Central memory CD4-positive, alpha-beta T cell (primary cell): ENCODE measurements around the gene PIGK.

Experiments
- DNase-seq: peaks from one replicate; pipeline ENCODE4 v3.0.0; 2022

Gene PIGK

DNA sequence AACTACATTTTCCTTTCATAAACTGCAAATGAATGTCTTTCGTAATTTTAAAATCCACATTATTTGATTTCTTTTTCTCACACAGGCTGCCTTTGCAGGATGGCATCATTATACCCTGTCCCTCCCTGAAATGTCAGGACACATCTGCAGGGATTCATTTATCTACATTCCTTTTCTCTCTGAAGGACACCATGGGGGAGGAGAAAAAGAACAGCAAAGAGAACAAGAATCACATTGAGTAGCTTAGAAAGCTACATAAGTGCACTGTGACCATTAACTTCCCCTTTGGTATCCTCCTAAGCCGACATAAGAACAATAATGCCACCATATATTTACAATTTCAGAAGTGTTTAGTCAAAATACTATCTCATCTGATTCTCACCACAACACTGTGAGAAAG is 129.5 kb downstream of the PIGK start:
- no peak for DNase-seq

DNA sequence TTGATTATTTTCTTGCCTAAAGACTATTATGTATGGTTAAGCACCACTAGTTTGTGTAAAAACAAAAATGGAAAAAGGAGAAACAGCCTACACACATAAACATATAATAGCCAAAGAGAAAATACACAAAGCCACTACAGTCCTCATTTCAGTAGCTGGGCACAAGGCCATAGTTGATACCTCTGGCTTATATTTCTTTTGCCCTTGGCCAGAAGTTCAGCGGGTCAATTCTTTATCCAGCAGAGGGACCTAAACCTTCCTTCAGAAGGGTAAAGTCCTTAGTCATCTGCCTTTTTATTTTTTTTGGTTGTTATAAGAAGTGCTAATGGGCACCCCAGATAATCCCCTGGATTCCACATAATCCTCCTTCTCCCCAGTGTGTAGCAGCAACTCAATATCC is 134.1 kb downstream of the PIGK start:
- no peak for DNase-seq

DNA sequence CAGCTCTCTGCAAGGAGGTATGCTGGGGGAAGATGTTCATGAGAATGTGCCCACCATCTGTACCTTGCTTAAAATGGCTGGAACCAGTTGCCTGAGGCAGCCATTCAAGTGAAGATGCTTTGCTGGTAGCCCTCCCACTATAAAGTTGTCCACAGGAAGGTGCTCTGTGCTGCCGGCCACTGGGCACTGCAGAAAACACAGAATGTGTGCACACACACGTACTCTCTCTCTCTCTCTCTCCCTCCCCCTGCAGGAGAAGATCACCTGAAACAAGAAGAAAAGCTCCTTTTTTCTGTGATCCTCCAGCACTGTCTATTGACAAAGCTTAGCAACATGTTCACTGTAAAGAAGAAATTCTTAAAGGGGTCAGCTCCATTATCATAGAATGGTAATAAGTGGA is 134.8 kb downstream of the PIGK start:
- no peak for DNase-seq

DNA sequence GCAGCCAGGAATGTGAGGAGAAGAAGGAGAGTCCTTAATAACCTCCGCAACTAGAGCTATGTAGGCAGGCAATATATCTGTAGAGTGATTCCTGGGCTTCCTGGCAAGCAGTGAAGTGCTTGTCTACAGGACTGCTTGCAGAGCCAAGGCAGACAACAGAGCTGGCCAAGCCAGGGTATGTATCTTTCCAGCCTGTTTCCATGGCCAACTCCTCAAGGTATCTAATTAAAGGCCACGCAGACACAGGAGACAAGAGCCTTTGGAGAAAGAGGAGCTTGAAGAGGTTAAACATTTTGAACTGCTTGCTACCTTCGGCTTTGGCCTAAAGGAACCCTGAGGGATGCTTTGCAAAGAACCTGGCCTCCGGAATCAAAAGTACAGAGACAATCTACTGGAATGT is 137.4 kb downstream of the PIGK start:
- DNase-seq, result no peak

DNA sequence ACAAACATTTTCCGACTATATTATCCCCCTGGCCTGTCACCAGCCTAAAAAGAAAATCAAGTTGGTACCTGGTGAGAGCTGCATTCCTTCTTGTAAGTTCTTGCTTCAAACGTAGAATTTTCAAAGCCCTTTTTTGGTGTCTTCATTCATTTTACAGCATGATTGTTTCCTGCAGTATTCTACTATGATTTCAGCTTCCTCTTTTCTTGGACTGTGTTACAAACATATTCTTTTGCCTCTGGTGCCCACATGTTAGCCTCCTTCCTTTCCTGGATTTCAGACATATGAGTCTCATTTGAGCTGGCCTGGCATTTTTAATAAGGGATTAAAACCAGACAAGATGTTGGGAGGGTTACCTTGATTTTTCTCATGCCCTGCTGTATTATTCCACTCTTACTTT is 142.5 kb downstream of the PIGK start:
- DNase-seq, result no peak

DNA sequence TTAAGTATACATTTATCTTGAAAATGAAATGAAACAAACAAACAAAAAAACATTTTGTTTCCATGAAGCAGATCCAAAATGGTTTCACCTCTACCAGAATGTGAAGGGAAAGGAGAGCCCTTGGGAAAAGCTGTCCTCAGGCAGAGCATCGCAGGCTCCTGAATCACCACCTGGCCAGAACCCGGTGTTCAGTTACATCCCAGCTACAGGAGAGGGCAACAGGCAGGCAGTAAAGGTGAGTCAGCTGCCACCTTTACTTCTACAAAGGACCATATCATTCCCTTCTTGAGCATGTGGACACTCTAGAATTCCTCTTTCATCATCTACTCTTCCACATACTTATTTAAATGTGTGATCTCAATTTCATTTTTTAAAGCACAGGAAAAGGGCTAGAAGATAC is 151.2 kb downstream of the PIGK start:
- DNase-seq, result no peak

DNA sequence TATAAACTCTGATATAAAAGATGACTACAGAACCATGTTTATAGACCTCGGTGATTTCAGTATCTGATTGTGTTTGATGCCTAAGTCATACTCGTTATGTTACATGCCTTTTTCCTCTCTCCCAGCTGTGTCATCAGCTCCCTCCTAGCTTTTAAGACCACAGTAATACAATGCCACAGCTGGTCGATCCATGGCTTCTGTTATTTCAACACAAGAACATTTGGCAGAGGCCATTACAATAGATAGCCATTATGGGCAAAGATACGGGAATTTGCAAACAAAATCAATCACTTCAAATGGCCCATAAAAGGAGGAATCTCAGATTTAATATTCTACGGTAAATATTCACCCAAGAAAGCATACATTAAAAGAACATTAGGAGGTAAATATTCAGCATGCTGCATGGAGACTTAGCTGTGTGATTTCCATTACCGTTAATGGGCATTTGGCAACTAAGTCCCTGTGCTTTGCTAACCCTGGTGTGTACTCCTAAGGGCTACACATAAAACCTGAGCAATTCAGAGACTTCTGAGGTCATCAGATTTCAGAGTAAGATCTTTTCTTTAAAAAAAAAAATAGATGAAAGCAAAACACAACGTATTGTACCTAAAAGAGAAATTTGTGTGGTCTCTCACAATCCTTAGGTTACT is 153.4 kb downstream of the PIGK start:
- DNase-seq, result no peak

DNA sequence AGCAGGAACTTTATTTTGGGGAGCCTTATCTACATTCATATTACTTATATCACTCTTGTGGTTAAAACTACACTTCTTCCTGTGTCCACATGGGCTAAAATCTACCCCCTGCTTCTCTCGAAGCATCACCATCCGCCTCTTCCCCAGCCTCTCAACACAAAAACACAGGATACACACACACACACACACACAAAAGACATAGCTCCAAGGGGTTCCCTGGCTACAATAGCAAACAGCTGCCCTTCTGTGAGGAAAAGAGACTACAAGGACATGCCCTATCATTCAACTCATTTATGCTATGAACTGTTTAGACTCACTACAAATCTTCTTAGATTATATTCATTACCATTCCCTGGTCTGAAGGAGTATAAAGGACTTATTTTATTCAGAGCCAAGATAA is 155.0 kb downstream of the PIGK start:
- no peak for DNase-seq

DNA sequence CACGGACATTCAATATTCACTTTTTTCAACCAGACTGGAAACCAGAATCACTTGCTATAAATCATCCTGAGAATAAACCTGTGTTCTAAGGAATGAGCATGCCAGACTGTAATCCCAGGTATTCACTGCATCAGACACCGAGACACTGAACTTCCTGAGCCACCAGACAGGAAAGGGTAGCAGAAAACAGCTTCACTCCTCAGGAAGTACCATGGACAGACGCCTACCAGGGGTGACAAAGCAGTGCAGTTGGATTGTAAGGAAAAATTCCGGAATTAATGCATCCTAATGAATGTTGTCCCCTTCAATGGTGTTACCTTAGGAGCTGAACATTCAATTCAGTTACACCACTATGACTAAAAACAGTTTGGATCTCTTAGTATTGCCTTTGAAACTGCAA is 156.1 kb downstream of the PIGK start:
- DNase-seq, result no peak

DNA sequence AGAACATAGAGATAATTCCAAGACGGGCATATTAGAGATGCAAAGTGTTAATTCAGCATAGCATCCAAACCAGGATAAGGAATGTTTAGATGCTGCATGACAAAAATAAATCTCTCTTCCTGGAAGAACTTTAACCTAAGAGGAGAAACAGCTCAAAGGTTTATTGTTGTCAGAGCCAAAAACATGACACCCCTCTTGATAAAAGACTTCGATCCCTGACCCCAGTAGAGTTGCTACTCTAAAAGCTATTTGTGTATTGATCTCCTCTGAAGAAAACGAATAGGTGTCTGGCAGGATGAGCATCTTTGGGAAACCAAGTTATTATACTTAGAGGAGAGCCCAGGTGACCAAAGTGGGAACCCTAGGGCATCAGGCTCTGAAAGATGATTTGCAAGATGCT is 158.1 kb downstream of the PIGK start:
- DNase-seq, result no peak

DNA sequence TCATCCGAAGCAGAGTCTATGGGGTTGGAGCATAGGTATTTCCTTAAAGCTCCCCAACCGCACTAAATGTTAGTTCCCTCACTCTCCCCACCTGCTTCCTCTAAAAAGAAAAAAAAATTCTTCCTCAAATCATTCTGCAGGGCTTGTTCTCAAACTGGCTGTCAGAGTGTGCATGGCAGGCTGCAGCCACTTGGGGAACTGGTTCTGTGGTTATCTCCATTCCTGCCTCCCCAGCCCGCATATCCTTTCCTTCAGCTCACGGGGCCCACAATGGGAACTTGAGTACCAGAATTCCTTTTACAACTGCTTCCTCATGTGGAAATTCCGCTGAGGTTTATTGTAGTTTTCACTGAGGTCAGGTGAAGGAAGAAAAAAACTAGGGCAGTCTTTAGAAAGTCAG is 159.2 kb downstream of the PIGK start:
- no peak for DNase-seq

DNA sequence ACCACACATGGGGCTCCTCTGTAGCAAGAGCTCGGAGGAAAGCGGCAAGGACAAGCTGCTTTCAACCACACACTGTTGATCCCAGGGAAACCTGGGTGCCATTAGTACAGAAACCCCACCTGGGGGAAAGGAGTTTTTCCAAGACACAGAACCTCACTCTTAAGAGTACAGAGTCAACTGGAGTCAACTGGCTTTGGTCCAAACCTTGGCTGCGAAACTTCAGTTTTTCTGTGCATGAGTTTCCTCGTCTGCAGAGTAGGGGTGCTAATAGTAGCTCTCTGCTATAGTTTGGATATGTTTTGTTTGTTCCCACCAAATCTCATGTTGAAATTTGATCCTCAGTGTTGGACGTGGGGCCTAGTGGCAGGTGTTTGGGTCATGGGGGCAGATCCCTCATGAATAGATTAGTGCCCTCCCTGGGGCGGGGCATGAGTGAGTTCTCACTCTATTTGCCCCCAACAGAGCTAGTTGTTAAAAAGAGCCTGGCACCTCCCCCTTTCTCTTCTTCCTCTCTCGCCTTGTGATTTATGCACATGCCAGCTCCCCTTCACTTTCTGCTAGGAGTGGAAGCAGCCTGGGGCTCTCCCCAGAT is 161.1 kb downstream of the PIGK start:
- no peak for DNase-seq

DNA sequence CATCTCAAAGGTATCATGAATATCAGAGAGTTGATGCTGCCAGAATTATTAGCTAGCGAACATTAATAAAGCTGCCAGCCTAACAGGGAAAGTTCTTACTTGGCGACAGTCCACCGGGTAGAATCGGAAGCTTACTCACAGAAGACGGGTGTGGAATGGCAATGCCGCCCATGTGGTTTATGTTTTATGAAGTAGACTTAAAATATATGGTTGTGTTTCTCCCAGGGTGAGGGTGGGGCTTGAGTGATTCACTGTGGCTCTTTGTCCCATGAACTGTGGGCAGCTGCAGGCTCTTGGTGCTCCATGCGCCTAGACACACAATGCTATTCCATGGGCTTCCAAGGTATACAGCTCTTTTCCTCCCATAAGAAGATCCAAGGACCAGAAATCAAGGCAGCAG is 162.7 kb downstream of the PIGK start:
- no peak for DNase-seq

DNA sequence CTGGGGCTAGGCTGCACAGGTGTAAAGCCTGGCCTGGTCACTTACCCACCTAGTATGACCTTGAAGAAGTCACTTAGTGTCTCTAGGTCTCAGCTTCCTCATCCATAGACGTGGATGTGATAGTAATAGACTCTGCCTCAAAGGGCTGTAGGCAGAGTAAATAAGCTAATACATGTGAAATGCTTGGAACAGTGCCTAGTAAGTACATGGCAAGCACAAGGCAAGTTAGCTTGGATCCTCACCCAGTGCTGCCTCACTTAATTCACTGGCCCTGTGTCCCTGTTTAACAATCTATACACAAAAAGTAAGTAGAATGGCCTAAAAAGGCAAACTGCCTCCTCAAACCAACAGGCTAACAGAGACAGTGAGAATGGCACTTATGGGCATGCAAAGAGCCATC is 167.8 kb downstream of the PIGK start:
- DNase-seq, result no peak

DNA sequence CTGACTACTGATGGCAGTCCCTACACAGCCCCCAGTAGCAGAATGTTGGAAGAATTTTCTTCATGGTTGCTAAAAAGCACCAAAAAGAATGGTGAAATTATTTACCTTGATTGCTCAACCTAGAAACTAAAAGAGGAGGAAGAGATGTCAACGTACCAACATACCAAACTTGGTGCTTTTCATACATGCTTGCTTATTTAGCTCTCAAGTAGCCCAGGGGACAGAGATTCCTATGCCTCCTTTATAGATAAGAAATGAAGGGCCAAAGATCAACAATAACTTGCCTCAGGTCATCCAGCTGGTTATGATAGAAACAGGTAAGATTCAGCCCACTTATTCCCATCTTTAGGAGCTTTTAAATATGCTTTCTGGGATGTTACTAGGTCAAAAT is 170.6 kb downstream of the PIGK start:
- no peak for DNase-seq

DNA sequence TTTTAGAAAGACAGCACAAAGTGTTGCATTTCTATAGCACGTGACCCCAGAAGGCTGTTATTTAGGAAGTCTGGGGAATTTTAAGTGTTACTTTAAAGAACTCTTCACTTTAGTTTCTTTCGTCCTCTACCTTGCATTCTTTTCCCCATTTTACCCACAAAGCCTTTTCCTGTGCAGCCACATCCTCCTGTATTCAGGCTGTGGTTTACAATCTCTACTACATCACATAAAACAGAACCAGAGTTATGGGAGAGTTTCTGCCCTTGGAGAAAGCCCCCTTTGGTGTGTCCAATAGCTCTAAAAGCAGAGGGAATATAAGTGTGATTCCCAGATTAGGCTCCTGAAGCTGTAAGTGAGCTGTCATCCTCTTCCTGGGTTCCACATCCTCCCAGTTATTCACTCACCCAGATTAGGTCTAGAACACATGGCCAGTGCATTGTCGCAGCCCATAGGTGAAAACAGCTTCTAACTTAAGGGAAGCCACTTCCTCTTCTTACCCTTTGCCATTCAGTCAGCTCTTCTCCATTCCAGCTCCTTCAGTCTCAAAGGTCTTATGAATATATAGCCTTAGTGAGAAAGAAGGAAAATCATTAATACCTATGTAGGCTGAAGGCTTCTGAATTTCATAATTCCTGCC is 171.1 kb downstream of the PIGK start:
- DNase-seq, result no peak

DNA sequence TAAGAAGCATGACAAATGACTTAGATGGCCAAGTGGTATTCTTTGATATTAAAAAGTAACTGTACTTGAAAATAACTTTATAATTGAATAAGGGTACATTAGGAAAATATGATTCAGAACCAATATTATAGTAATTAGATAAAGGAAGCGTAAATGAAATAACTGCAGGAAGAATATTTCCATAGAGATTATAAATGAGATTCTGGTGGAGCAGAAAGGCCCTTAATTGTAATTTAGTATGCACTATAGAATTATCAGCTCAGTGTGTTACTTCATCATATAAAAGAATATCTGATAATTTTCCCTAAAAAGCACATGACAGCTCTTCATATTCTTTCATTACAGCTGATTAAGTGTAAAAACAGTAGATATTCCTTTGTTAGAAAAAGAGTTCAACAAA is 171.7 kb downstream of the PIGK start:
- no peak for DNase-seq

DNA sequence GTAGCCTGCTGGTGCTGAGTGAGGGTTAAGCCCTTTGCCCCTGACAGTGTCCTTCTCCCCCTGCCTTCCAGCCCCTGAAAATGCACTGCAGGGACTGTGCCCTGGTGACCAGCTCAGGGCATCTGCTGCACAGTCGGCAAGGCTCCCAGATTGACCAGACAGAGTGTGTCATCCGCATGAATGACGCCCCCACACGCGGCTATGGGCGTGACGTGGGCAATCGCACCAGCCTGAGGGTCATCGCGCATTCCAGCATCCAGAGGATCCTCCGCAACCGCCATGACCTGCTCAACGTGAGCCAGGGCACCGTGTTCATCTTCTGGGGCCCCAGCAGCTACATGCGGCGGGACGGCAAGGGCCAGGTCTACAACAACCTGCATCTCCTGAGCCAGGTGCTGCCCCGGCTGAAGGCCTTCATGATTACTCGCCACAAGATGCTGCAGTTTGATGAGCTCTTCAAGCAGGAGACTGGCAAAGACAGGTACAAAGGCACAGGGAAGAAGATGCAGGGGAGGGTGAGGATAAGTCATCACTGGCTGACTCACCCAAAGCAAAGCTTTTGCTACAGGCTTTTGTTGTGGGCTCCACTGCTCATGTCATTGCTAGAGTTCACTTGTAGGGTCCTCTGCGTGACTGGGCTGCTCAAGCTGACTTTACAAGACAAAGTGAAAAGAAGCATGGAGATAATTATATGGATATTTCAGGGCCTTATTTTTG is 174.9 kb downstream of the PIGK start:
- no peak for DNase-seq

DNA sequence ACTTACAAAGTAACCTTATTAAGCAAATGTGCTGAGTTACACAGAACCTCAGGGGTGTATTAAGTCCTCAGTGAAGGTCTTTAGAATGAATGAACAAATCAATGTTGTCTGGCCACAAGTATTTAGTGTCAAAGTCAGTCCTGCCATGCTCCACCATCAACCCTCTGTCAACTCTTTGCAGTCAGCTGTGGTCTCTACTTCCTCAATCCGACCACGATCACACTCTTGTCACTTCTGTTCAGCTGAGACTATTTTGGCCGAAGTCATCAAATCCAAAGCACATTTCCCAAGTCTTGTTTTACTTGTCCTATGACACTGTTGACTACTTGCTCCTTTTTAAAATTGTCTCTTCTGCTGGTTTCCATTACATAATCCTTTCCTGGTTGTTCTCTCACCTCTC is 178.4 kb downstream of the PIGK start:
- DNase-seq, result no peak

DNA sequence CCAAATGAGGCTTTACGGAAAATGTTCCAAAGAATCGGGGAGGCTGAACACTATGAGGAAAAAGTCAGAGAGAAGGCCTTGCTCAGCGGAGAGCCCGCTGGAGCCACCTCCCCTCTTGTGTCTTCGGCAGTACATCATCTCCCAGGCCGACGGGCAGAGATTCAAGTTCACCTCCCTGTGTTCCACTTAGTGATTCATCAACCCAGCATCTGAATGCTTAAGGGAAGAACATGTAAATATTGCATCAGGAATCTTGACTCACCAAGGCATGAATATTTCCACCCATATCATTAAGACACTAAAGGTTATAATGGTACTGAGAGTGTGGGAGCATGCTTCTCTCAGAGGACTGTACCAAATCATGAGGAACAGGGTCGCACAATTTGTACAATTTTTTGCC is 179.5 kb downstream of the PIGK start:
- DNase-seq, result no peak

DNA sequence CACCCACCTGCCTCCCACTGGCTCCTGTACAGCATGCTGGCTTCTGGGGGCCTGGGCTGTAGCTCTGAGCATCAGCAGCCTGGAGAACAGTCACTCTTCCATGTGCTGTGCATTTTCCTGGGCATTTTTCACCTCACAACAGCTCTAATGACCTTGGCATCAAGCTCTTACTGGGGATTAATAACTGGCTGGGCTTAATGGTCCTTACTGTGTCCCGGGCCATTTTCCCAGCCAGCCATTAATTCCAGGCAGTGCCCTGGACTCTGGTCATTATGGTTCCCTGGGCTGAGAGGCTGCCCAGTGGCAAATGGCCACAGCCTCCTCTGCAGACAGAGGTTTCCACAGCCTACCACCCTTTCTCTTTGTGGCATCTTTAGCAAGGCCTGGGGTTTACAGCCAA is 180.1 kb downstream of the PIGK start:
- no peak for DNase-seq
